GM21423 (cell line): Measurements from ENCODE around the gene TCF4.

Experiments
- ATAC-seq: cut with Tn5 transposase; IDR thresholded peaks from one replicate; pipeline ENCODE4 v1.9.1; 2021; ENCODE audit warnings: mild to moderate bottlenecking, moderate library complexity; ENCODE audit not compliant: unreplicated experiment

Gene TCF4

DNA sequence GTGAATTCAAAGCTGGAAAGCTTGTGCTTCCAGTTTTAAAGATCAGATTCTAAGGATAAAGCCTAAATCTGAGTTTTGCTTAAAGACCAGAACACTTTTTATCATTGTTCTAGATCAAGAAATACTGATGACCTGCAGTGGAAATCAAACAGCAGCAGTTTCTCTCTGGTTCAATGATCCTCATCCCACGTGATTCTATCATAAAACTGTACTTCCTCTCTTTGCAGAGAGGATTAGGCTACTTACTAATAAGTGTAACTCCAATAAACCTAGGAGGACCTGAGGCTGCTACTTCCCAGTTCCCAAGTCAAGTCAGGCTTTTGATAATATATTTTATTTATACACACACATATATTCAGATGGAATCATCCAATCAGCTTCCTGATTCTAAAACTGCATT lies 81.9 kb downstream of the TCF4 start:
- ATAC-seq = no peak

DNA sequence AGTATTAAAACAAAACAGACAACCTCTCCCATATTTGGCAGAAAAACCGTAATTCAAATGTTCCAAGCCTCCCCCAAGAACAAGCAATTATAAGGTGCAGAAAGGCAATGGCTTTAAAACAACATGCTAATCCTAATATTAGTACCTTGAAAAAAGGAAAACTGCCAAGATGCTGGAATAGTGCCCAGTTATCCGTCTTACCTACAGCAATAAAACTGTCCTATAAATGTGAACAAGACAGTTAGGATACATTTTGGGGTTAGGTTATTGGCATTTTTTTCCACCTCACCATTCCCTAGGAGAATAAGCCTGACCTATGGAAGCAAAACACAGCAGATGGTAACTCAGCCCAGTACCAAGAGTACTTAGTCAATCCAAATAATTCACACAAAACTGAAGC lies 83.2 kb downstream of the TCF4 start:
- no peak for ATAC-seq

DNA sequence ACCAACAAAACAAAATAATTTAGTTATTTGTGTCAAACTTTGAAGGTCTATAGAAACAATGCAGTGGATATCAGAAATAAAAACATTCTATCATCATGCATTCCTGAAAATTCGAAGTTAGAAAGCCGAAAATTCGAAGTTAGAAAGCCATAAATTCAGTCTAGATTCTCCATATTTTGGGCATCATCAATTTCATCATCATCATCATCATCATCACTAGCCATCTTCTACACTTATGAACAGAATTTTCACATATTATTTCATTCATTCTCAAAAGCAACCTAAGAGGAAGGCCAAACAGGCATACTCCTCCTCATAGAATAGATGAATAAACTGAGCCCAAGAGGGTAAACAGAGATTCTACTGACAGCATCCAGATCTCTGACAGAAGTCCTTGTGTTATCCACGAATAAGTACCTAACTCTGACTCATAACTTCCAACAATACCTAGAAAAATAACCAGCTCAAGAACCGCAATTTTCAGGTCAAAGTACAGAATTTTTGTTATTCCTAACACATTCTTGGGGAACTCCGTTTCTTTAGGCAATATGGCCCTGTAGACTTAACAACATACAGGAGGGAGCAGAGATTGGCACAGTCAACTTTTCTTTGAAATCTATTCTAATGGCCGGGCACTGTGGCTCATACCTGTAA lies 84.7 kb downstream of the TCF4 start:
- ATAC-seq = no peak

DNA sequence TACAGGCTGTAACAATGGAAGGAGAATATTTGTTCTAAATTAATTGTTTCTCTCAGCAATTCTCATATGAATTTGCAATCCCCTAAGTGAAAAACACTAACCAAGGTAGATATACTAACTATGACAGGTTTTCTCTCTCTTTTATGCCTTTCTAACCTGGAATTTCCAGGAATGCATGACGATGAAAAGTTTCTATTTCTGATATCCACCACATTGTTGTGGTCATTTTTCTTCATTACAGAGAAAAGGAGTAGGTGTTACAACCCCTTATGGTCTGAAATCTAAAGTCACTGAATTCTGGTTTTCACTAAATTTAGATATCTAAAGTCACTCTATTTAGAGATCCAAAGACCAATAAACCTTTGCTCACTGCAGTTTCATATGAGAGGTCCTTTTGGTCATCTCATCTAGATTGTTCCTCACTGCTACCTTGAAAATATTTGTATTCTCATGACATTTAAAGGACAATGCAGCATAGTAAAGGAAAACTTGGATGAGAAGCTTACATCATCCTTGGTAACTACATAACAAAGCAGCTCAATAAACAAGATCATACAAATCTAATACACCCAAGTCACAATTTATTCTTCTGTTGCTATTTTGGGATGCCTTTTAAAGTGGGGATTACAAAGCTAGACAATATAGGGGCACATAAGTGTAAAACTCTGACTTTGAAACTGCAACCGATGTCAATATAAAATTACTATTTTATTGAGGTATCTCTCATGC lies 85.8 kb downstream of the TCF4 start:
- no peak for ATAC-seq

DNA sequence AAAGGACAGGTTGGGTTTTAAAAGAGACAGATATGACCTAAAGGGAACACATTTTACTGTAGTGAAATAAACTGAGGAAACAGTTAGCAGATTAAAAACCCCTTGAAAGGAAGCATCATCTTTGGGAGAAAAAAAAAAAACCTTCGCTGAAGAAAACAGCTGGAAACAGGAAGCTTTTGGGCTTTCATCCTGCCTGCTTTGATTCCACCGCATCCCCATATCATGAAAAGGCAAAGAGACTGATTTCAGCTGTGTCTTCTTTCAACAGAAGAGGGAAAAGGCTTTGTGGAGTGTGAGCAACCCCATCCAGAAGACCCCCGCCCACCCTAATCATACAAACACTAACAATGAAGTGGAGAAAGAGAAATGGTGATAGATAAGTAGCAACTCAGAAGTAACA lies 86.4 kb downstream of the TCF4 start:
- ATAC-seq = no peak

DNA sequence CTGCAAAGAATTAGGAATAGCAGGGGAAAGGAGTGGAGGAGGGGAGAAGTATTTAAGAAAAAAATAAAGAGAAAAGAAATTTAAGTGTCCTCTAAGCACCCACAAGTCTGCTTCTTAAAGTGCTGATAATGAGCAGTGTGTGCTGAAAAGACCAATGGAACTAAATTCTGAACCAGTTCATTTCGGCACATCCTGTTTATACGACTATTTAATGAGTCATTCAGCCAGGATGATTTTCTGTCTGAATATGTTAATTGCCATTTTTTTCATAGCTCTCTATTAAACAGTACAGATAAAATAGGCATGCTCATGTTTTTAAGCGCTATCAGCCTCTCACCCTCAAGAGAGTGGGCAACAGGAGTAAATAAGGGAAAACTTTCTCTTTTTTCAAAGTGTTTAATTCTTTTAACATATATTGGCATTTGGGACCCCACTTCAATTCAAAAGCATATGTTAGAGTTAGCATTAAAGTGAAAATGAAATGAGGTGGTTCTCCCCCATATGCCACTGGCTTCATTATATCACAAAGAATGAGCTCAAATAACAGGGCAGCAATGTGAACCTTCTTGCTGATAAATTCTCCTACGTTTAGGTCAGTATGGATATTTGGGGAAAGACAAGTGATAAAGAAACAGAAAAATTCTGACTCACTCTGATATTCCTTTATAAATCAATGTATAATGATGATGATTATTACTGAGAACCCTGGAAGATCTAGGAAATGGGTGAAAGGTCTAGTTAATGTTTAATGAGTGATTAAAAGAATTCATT lies 87.5 kb downstream of the TCF4 start:
- no peak for ATAC-seq

DNA sequence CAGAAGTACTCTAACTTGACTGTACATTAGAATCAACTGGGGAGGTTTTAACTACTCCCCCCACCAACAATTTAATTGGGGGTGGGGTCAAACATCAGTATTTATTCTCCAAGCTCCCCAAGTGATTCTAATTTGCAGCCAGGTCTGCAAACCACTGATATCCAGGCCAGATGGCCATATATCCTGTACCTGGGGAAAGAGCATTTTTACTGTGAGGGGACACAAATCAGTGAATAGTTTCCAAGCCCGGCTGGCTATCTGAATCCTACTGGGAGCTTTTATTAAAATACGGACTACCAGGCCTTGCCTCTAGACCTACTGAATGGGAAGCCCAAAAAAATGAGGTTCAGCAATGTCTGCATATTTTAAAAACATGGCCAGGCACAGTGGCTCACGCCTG lies 88.5 kb downstream of the TCF4 start:
- no peak for ATAC-seq

DNA sequence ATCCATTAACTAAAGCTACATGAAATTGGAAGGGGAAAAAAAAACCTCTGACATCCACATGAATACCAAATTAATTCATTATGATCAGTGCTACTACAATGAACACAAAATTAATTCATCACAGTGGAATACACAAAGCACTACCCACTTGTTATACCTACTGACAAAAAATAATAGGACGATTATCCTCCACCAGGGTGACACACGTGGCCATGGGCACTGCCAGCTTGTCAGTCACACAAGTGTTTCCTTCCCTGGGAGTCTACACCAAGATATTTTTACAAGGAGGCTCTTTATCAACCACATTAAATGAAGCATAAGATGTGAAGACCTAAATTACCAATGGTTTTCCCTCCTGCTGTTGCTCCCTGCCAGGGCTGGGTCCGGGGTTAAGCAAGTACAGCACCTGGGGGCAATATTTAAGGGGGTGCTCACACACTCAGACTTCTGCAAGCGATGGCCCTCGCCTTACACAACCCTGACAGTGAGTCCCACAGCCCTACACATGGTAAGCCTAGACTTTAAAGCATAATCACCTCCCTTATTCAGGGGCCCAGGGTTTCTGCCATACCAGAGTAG lies 90.1 kb downstream of the TCF4 start:
- ATAC-seq = no peak

DNA sequence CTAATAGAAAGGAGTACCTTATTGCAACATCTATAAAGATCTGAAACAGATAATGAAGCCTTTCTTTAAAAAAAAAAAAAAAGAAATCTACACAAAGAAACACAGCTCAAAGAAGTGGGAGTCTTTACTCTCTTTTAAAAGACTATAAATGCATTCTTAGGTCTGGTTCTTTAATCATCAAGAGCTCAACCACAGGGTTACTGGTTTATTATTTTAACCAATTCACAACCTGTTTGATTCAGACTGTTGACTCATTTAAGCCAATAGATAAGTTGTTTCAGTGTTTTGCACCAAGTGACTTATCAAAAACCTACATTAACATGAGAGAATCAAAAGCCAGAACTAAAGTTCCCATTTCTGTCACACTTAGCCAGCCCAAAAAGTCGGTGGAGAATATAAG lies 93.1 kb downstream of the TCF4 start:
- ATAC-seq = no peak

DNA sequence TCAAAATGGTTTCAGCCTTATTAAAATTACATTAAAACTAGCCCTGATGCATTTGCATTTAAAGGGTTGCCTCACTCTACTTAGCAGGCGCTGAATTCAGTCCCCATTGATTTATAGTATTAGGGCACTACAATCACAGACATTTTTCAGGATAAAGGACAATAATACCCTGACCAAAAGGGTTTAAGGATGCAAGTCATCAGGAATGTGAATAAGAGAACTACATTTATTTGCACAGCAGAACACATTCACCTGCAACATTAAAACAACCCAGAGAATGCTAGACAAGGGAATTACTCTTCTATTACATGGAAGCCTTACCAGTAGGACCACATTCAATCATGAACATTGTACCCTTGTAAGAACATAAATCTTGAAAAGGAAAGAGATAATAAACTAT lies 93.6 kb downstream of the TCF4 start:
- ATAC-seq = no peak

DNA sequence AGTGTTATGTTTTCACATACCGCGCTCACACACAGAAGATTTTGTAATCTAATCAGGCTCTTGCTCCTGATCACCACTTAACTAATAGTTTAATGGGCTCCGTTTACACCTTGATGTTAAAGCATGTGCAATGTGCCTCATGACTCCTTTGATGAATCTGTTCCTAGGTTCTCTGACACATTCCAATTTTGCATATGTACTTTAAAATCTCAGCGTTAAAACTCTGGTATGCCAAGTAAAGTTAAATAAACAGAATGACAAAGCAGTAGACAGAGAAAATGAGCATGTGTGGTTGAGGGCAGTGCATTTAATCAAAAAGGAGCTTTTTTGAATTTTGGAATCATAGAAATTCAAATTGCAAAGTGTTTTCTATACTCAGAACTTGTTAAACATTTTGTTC lies 96.4 kb downstream of the TCF4 start:
- ATAC-seq = no peak

DNA sequence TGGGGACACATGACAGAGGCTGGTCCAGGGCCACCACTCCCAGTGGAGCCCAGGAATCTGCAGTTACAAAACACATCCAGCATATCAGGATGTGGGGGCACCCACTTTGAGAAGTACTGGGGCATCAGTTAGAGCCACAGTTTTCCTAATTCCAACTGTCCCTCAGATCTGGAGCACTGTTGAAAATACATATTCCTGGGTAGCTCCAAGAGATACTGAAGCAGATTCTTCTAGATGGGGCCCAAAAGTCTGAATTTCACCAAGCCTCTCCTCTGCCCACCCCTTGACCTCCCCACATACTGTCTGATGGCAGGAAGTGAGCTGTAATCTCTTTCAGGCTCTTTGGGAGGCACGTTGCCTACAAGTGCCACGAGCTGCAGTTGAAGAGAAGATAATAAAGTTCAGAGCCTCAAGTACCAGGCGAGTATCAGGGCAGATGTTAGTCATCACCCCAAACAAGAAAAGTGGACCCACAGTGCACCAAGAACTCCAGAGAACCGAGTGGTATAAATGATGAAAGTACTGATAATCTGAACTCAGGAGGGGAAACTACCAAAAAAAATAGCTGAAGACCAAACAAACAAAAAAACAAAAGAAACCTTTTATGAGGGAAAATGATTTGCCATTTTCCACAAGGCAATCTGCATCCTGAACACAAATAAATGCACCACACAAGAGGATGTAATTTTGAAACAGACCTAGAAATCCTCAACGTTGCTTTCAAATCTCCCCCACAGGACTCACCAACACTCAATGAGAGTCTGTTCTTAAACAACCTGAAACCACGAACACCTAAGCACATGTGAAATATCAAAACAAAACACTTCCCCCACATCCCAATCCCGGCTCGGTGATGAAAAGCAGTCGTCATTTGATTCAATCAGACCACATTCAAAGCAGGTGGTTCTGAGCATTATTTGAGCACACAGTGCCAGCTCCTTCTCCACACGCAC lies 98.7 kb downstream of the TCF4 start:
- peak; percentile 85 for ATAC-seq

DNA sequence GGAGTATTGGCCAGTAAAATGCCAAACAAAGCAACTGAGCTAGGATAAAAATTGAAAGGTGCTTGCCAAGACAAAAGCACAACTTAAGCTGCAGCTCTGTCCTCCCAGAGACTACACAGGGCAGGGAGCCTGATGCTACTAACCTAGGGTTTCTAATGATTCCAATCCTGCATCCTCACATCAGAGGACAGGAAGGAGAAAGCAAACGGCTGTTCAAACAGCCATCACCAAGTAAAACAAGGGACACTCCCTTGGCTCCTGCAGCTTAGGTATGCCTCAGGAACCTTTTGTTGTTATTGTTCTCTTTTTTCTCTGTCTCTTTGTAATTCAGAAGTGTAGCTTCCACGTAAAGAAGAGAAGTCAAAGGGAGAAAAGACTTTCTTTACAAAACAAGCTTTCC lies 99.5 kb downstream of the TCF4 start:
- ATAC-seq = no peak

DNA sequence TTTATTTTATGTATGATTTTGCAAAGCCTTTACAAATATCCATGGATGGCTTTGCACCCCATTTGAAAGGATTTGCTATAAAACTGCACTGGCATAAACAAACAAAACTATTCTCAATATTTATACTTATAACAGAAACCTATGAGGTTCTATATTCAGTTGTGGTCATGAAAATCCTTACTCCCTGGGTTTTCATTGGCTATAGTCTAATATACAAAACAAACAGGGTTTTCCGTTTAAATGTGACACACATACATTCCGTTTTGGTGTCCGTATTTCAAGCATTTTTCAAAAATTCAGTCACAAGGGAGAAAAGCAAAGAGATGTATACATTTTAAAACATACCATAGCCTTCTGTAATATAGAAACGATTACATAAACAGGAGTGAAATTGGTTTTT lies 100.0 kb downstream of the TCF4 start:
- ATAC-seq = no peak

DNA sequence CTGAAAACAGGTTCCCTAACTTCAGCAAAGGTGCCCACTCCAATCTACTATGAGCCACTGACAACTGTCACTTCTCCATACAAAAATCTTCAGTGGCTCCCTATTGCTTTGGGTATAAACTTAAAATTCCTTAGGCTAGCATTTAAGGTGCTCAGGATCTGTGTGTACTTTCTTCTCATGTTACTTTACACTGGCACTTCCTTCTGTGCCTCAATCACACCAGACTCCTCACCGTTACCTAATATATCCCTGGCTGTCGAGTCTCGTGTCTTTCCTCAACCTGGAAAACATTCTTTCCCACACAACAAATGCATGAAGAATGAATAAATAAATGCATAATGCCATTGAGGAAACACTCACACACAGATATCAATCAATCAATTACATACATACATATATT lies 101.1 kb downstream of the TCF4 start:
- no peak for ATAC-seq

DNA sequence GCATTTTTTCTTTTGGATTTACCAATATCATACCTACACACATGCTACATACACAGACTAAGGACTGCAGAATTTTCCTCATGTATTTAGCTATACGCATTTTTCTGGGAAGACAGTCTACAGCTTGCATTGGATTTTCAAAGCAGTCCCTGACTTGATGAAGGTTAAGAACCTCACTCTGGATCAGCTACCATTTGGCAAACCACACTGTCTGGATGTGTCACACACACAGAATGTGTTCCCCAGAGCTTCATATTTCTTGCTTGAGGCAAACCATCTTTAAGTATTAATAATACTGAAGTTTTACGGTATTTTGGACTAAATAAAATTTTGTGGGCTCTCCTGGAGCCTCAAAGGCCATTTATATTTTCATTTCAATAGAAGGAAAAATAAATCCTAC lies 102.3 kb downstream of the TCF4 start:
- no peak for ATAC-seq

DNA sequence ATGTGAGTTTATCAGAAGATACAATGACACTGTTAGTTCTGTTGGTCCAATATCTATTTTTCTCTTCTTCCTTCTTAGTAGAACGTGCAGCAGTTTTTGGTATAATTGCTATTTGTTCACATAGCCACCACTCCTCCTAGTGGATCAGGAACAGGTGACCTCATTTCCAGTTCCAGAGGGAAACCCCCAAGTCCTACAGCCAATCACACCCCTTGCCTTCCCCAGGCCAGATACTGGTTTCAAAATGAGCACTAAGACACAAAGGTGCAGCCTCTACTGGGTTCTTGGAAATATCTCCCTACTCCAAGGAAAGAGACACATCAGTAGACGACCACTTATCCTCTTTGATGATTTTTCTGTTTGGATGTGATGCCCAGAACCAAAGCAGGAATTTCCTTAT lies 103.2 kb downstream of the TCF4 start:
- ATAC-seq = no peak

DNA sequence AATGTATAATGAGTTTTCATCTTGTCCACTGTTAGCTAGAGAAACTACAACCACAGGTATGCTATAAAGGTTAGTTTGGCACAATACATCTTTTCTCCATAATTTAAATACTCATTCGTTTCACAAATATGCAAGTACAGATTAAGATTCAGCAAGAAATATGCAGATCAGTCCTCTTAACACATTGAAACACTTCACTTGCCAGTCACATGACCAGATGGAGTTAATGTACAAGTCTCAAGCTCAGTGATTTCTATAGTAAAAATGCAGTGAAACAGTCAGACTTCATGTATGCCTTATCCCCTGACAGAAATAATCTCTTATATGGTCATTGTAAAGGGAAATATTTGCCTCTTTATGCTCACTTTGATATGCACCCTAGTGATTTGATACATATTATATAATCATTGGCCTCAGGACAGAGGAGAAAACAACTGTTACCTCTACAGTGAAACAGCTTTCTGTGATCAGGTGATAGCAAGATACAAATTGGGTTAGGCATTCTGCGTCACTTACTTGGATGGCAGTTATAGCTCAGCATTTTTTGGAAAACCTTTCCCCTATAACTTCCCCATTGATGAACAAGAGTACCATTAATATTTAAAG lies 104.6 kb downstream of the TCF4 start:
- ATAC-seq = no peak

DNA sequence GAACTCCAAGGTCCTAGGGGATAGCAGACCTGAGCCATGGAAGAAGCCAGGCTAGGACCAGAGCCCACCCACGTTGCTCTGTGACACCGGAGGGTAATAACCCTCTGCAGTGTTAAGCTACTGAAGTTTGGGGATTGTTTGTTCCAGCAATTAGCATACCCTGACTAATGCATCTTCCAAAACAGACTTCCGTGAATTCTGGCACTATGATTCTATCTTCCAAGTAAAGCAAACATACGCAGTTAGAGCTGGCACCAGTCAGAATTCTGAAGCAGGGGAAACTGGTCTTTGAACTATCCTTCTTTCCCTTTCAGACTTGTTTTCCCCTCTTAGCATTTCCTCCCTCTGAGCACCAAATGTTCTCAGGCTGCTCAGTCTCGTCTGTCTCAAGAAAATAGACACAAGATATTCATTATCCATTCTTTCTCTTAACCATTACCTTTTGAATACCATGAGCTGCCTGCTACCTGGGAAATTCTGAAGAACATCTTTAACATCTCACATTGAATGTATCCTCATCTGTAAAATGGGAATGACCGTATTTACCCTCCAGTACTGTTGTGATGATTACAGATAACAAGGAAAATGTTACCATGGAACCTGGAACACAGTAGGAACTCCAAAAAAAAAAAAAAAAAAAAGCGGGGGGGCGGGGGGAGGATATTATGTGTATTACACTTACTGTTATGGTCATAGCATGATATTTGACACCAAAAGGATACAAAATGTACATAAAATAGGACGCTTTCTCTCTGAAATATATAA lies 108.2 kb downstream of the TCF4 start:
- ATAC-seq = no peak
